Progenitor cell of endocrine pancreas (in vitro differentiated cells): Measurements from ENCODE around the gene TMEM187. TPM values are rescaled to one million over a fixed set of nuclear protein-coding genes. Genes with fewer than 3 reads are reported as not detected.

Source experiments
- DNase-seq: peaks from one replicate; pipeline ENCODE4 v3.0.0; 2021; ENCODE audit warnings: low spot score; ENCODE audit not compliant: unreplicated experiment
- H3K27ac Mint-ChIP-seq: 2 replicates; pipeline ENCODE4 v1.8.0; 2021; ENCODE audit warnings: mild to moderate bottlenecking, moderate library complexity, mixed read lengths
- H3K27me3 Mint-ChIP-seq: 2 replicates; pipeline ENCODE4 v1.8.0; 2021; ENCODE audit warnings: mixed read lengths
- H3K36me3 Mint-ChIP-seq: 2 replicates; pipeline ENCODE4 v1.8.0; 2022; ENCODE audit warnings: mixed read lengths; ENCODE audit not compliant: insufficient read depth
- H3K4me1 Mint-ChIP-seq: 2 replicates; pipeline ENCODE4 v1.8.0; 2021; ENCODE audit warnings: low read depth, mixed read lengths
- H3K4me3 Mint-ChIP-seq: 2 replicates; pipeline ENCODE4 v1.8.0; 2021; ENCODE audit warnings: low read depth, mild to moderate bottlenecking, moderate library complexity, mixed read lengths
- H3K9me3 Mint-ChIP-seq: 2 replicates; pipeline ENCODE4 v1.8.0; 2021; ENCODE audit warnings: low read depth, mixed read lengths
- CTCF ChIP-seq: fragments of 200-600 bp; sonication (generic); IDR thresholded peaks from one replicate; pipeline ENCODE4 v1.5.0; 2021; ENCODE audit warnings: antibody characterized with exemption, mild to moderate bottlenecking; ENCODE audit not compliant: unreplicated experiment
- total RNA-seq: library from RNA; stranded (reverse); gene quantifications from 2 replicates; pipeline ENCODE4 v1.2.1, GENCODE V29; 2021

Gene TMEM187
- total RNA-seq, 1 donor from 2014 or later: 11.7 TPM

- no peak for TF ChIP-seq CTCF
- H3K4me1 Mint-ChIP-seq: no peaks in the 10 kb centered on the region
- no peak overlapping the region for H3K4me3 Mint-ChIP-seq
- DNase-seq: no peak
- no peaks in the 10 kb centered on the region for H3K27me3 Mint-ChIP-seq
- H3K9me3 Mint-ChIP-seq: no peaks in the 10 kb centered on the region
- no peak overlapping the region for H3K27ac Mint-ChIP-seq
- H3K36me3 Mint-ChIP-seq: peaks cover 12% of the 10 kb centered on the region
Measured at GRCh38 chrX:153983321-153983801, 10.8 kb downstream of the TMEM187 start.

- no peak for DNase-seq
- Mint-ChIP-seq H3K4me3 (no peak overlapping the region), H3K36me3 (peaks cover 12% of the 10 kb centered on the region), H3K4me1 (no peaks in the 10 kb centered on the region), H3K27me3 (no peaks in the 10 kb centered on the region), H3K9me3 (no peaks in the 10 kb centered on the region), H3K27ac (no peak overlapping the region)
- no peak for TF ChIP-seq CTCF
Measured at GRCh38 chrX:153984351-153985178, 12.0 kb downstream of the TMEM187 start.

- no peak for DNase-seq
- H3K9me3 Mint-ChIP-seq: no peaks in the 10 kb centered on the region
- H3K27me3 Mint-ChIP-seq: no peaks in the 10 kb centered on the region
- H3K4me1 Mint-ChIP-seq: no peaks in the 10 kb centered on the region
- peaks cover 2% of the 10 kb centered on the region for H3K36me3 Mint-ChIP-seq
- H3K4me3 Mint-ChIP-seq: no peak overlapping the region
- H3K27ac Mint-ChIP-seq: no peak overlapping the region
- TF ChIP-seq CTCF: no peak
Measured at GRCh38 chrX:153988493-153988892, 15.9 kb downstream of the TMEM187 start.

GRCh38 chrX:153989973-153990655 is 17.6 kb downstream of the TMEM187 start:
- no peaks in the 10 kb centered on the region for H3K9me3 Mint-ChIP-seq

More at GRCh38 chrX:153989973-153990655, 17.6 kb downstream of the TMEM187 start:
- Mint-ChIP-seq H3K4me1 (no peaks in the 10 kb centered on the region), H3K4me3 (no peak overlapping the region), H3K27me3 (no peaks in the 10 kb centered on the region), H3K36me3 (peaks cover 2% of the 10 kb centered on the region), H3K27ac (no peak overlapping the region)
- DNase-seq: no peak
- no peak for TF ChIP-seq CTCF
